NCI-H1417 treated with DMSO at 0.1 percent for 48 hours (cell line): Measurements from ENCODE around the gene WNT3A.

Source experiments
- DNase-seq: peaks from one replicate; lab custom pipeline; 2025; lab: John Stamatoyannopoulos, UW

WNT3A gene

DNA sequence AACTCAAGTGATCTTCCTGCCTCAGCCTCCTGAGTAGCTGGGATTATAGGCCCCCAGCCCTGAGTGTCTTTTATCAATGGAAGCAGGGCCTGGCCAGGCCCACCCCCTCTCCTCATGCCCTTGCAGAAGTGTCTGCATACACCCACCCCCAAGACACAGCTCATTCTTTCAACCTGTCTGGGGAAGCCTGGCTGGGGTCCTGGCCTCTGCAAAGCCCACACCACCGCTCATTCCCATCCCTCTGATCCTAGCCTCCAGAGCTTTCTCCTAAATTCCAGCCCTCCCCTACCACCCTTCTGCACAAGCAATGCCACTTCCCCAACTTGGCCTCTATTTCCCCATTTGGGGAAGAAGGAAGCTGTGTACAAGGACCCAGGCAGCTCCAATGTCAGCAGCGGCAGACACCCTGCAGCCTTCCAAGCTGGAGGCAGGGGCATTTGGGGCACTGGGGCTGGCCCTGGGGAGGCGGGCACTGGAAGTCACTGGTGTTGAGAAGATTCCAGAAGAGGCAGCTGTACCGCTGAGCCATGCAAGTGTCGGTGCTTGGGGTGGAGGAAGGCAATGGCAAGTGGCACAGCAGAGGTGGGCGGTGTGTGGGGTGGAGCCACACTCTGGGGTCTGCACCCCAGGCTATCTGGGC lies 42.0 kb downstream of the WNT3A start:
- DNase-seq, result no peak

DNA sequence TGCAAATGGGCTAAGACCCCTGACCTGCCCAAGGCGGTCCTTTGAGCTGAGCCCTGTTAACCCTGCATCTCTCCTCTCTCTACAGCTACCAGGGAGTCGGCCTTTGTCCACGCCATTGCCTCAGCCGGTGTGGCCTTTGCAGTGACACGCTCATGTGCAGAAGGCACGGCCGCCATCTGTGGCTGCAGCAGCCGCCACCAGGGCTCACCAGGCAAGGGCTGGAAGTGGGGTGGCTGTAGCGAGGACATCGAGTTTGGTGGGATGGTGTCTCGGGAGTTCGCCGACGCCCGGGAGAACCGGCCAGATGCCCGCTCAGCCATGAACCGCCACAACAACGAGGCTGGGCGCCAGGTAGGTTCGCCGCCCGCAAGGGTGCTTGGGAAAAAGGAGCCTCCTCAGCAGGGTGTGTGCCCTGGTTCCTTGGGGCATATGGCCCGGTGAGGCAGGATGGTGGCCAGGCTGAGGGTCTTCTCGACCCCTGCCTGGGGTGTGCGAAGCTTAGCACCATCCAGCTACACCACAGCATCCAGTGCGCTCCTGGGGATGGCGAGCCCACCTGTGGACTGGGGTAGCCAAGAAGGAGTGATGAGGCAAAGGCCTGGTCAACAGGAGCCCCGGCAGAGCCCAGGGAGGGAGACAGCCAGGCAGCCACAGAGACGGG lies 43.9 kb downstream of the WNT3A start:
- DNase-seq, result no peak

DNA sequence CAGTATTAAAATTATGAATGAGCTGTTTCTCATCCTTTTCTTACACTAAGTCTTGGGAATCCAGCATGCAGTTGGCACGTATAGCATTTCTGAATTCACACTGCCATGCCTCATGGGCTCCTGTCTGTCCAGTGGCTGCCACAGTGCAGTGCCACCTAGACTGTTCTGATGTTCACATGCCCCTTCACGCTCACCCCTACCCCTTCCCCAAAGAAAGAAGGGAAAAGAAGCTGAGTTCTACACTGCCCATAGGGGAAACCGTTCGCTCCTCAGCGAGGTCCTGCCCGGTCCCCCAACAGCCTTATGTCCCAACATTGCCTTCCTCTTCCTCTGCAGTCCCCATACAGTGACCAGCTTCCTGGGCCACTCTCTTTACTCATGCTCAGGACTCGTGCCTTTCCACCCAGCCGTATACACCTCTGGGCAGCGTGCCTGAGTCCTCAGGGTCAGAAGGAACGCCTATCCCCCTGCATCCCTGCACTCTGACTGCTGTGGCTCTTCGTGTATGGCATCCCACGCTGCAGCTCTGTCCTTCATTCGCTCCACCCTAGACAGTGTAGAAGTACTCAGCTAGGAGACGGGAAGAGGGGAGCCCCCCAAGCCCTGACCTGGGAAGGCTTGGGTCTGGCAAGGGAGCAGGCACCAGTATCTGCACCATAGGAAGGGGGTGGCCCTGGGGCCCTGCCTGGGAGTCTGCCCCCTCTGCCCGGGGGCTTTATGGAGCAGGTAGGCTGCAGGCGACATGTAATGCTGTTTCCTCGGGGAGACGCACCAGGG lies 51.6 kb downstream of the WNT3A start:
- no peak for DNase-seq

DNA sequence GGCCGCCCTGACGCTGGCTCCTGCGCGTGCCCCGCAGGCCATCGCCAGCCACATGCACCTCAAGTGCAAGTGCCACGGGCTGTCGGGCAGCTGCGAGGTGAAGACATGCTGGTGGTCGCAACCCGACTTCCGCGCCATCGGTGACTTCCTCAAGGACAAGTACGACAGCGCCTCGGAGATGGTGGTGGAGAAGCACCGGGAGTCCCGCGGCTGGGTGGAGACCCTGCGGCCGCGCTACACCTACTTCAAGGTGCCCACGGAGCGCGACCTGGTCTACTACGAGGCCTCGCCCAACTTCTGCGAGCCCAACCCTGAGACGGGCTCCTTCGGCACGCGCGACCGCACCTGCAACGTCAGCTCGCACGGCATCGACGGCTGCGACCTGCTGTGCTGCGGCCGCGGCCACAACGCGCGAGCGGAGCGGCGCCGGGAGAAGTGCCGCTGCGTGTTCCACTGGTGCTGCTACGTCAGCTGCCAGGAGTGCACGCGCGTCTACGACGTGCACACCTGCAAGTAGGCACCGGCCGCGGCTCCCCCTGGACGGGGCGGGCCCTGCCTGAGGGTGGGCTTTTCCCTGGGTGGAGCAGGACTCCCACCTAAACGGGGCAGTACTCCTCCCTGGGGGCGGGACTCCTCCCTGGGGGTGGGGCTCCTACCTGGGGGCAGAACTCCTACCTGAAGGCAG lies 52.3 kb downstream of the WNT3A start:
- no peak for DNase-seq

DNA sequence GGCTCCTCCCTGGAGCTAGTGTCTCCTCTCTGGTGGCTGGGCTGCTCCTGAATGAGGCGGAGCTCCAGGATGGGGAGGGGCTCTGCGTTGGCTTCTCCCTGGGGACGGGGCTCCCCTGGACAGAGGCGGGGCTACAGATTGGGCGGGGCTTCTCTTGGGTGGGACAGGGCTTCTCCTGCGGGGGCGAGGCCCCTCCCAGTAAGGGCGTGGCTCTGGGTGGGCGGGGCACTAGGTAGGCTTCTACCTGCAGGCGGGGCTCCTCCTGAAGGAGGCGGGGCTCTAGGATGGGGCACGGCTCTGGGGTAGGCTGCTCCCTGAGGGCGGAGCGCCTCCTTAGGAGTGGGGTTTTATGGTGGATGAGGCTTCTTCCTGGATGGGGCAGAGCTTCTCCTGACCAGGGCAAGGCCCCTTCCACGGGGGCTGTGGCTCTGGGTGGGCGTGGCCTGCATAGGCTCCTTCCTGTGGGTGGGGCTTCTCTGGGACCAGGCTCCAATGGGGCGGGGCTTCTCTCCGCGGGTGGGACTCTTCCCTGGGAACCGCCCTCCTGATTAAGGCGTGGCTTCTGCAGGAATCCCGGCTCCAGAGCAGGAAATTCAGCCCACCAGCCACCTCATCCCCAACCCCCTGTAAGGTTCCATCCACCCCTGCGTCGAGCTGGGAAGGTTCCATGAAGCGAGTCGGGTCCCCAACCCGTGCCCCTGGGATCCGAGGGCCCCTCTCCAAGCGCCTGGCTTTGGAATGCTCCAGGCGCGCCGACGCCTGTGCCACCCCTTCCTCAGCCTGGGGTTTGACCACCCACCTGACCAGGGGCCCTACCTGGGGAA lies 53.0 kb downstream of the WNT3A start:
- DNase-seq, result no peak

DNA sequence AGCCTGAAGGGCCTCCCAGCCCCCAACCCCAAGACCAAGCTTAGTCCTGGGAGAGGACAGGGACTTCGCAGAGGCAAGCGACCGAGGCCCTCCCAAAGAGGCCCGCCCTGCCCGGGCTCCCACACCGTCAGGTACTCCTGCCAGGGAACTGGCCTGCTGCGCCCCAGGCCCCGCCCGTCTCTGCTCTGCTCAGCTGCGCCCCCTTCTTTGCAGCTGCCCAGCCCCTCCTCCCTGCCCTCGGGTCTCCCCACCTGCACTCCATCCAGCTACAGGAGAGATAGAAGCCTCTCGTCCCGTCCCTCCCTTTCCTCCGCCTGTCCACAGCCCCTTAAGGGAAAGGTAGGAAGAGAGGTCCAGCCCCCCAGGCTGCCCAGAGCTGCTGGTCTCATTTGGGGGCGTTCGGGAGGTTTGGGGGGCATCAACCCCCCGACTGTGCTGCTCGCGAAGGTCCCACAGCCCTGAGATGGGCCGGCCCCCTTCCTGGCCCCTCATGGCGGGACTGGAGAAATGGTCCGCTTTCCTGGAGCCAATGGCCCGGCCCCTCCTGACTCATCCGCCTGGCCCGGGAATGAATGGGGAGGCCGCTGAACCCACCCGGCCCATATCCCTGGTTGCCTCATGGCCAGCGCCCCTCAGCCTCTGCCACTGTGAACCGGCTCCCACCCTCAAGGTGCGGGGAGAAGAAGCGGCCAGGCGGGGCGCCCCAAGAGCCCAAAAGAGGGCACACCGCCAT lies 53.8 kb downstream of the WNT3A start:
- DNase-seq, result no peak

GRCh38 chr1:228061411-228062084 lies 54.8 kb downstream of the WNT3A start:
- DNase-seq, result no peak

GRCh38 chr1:228062085-228062791 lies 55.4 kb downstream of the WNT3A start:
- DNase-seq, result no peak

DNA sequence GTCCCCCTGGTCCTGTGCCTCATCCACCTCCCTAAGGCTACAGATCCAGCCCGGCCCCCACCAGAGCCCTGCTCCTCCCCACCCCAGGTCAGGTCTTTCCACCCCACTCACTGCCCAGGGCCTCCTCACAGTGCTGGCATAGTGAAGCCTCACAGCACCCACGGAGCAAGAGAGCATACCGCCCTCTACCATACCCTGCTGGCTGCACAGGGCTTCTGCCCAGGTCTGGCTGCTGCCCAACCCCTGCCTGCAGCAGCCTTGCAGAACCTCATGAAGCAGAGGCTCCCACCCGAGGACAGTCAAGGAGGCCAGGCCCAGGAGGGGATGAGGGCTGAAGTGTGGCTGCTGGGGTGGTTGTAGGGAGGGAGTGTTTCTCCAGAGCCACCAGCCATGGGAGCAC lies 56.0 kb downstream of the WNT3A start:
- DNase-seq, result no peak

DNA sequence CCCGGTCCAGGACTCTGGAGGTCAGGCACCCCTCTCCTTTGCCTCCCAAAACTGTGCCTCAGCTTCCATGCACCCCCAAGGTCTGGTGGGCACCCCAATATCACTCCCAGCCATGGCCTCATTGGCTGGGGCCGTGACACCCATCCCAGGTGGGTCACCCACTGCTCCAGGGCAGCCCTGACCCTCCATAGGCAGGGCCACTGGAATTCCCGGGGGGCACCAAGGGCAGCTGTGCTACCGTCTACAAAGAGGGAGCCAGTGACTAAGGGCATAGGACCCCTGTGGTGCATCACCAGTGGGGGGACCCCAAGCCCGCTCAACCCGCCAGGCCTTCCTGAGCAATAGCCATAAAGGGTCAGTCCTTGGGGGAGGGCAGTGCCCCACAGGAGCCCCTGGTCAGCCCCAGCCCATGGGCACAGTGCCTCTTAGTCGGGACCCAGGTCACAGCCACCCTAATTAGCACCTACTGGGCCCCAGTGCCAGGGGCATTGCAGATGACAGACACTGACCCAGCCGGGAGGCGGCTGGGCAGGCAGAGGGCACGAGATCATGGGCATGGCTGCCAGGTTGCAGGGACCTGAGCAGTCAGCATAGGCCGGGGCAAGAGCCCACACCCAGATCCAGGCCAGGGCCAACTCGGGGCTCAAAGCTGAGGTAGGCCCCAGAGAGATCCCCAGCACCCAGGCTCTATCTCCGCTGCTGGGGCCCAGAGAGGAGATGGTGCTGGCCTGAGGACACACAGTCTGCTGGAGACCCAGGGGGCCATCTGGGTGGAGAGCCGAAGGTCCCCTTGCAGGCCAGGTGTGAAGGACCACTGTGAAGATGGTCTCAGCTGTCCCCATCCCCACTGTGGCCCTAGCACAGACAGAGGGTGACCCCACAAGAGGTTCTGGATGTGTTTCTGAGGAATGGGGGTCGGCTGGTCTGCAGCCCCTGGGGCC lies 56.7 kb downstream of the WNT3A start:
- DNase-seq, result no peak

- no peak for DNase-seq
These were observed 57.5 kb downstream of the WNT3A start for GRCh38 chr1:228064296-228064695.

GRCh38 chr1:228064741-228065542 lies 58.1 kb downstream of the WNT3A start:
- DNase-seq, result no peak

DNA sequence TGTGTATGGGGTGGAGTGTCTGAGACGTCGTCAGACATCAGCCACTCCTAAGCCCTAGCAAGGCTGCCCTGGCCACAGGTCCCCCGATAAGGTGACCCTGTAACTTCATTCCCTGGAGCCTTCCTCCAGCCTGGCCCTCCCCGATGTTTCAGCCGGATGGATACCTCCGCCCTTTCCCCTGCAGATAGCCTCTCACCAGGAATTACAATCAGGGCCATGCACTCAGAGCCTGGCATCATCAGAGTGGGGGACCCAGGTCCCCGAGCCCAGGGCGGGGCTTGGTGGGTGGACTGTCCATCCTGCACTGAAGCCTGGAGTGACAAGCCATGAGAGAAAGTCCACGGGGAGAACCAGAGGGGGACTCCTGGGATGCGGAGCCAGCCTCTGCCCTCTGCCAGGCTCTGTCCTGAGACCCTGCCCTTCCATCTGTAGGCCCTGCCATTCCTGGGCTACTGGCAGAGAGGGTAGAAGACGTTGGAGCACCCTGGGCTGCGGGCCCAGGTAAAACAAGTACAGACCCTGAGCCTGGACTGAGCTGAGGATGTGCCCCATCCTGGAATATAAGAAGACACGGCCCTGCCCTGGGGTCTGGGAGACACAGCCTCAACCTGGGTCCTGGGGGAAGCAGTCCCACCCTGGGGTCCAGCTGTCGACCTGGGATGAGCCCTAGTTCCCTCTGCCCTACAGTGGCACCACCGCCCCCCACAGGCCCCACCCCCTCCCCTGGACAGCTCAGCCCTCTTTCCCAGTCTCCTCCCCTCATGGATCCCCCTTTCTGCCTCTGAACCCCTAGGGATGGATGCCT lies 58.9 kb downstream of the WNT3A start:
- DNase-seq, result no peak

- DNase-seq, result no peak
These were observed 59.6 kb downstream of the WNT3A start for GRCh38 chr1:228066416-228066815.

GRCh38 chr1:228066891-228067654 lies 60.3 kb downstream of the WNT3A start:
- DNase-seq, result no peak

DNA sequence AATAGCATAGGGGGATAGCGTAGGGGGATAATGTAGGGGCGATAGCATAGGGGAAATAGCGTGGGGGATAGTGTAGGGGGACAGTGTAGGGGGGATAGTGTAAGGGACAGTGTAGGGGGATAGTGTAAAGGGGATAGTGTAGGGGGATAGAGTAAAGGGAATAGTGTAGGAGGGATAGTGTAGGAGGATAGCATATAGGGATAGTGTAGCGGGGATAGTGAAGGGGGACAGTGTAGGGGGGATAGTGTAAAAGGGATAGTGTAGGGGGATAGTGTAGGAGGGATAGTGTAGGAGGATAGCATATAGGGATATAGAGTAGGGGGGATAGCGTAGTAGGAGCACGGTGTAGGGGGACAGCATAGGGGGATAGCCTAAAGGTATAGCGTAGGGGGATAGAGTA lies 61.6 kb downstream of the WNT3A start:
- no peak for DNase-seq
